T-helper 9 cell (primary cell): ENCODE results near the gene ZNRF3.
"Not testable (repeated sequence)": the region's sequence is repeated elsewhere in the genome, so short reads cannot be mapped to it uniquely, and the experiment has no call there.

Source experiments
- DNase-seq: peaks from one replicate; pipeline ENCODE4 v3.0.0-alpha.2; 2020

Gene ZNRF3

DNA sequence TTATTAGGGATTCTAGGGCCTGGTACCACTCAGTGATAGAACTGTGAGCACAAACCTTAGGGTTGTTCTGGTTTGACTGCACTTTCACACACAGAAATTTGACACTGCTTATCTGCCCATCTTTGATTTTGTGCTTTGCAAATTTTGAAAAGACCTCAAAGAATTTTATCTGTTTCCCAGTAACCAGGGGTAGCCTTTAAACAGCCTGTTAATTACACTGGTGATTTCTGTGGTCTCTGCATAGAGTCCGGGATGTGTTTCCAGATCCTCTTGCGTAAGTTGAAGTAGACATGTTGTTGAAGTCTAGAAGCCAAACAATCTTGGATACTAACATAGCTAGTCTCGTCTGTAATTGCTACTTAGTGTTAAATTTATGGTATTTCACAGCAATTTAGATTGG, 103.0 kb downstream of the ZNRF3 start:
- DNase-seq, result no peak

DNA sequence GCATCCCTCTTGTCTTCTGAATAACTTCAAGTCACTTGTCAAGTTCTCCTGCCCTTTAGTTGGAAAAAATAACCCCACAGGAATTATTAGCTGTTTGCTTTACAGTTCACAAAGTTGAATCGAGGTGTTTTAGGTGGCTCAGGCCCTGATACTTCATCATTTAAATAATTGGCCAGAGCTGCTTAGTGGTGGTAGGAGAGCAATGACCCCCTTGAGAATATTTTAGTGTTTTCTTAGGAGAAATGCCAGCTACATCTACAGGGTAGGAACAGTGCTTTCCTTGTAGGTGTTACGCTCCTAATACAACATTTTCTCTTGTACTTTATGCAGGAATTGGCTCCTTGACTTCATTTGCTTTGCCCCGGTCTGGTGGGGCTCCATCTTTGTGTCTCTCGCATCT, 105.1 kb downstream of the ZNRF3 start:
- no peak for DNase-seq

DNA sequence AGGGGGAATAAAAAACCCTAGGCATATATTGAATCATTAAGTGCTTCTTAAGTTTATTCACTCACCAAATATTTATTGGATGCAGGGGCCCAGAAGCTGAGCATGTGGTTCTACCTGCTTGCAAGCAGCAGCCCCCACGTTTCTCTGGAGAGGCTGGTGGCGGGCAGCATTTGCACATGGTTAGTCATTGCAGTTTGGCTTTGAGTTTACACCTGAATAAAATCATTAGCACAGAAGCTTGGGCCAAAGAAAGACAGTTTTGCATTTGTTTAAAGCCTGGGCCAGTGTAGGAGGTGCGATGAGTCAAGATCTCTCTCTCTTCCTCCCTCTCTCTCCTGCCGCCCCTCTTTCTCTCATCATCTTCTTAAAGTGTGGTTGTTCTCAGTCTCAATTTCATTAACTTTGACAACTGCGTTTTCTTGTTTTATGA, 105.7 kb downstream of the ZNRF3 start:
- no peak for DNase-seq

DNA sequence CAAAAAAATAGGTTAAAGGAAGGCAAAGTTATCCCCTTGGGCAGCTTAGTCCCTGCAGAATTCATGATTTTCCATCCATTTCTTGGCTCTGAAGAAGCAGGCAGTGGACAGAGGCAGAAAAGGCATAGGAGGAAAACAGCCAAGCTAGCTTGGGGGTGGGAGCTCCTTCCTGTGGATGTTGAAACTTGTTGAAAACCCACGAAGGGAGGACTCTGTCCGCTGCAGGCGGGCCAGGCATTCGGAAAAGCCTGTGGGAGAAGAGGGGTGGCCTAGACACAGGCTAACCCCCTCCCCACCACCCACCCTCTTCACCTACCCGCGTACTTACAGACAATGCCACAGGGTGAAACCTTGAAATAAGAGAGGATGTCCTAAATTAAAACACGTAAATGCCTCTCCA, 106.1 kb downstream of the ZNRF3 start:
- no peak for DNase-seq

DNA sequence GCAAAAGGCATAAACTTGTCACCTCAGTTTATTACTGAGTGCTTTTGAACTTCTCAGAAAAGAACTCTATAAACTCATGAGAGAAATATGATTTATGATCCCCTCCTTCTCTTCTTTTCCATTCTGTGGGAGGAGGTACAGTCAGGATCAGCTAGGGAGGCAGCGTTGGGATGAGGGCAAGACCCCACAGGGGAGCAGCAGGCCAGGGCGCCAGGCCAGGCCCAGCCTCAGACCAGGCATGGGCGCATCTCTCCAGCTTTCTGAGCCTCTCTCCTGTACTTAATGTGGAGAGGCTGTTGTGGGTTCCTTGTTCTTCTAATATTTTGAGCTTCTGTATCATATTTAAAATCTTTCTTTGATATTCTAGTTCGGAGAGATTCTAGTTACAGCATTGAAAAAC, 106.5 kb downstream of the ZNRF3 start:
- no peak for DNase-seq

DNA sequence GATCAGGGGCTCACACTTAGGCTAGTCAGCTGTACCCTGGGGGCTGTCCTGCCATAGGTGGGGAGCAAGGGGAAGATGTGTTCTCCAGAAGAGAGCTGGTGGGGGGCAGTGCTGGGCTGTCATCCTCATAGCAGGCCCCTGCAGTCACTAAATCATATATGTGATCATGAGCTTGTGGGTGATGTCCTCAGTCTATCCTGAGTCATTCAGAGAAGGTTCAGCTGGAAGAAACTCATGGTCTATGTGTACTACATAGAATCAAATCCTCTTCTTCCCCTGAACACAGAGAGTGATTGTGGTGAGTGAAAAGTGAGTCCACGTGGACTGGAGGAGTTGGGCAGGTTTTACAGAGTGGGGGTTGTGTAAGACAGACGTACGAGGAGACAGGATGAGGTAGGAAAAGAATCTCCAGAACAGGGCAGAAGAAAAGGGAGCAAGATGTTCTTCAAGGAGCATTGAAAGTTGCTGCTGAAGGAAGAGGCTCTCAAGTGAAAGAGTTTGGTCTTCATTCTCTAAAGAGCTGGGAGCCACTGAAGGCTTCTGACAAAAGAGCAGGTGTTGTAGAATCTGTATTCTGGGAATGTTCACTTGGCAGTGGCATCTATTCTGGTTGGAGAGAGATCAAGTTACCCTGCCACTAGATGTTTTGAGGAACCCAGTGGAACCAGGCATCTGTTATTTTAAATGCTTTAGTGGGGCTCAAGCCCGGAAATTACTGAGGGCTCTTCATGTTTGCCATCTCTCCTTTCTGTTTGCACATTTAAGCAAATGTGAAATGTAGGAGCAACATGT, 109.4 kb downstream of the ZNRF3 start:
- DNase-seq, result no peak

DNA sequence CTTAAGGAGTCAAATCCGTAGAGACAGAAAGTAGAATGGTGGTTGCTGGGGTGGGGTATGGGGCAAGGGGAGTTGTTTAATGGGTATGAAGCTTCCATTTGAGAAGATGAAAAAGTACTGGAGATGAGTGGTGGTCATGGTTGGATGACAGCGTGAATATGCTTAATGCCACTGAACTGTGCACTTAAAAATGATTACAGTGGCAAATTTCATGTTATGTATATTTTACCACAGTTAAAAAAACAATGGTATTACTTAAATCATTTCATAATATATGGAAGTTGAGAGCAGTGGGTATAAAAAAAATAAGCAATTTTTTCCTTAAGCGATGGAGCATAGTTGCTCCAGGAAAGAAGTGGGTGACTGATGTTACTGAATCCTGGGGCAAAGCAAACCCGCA, 111.2 kb downstream of the ZNRF3 start:
- DNase-seq, result no peak

DNA sequence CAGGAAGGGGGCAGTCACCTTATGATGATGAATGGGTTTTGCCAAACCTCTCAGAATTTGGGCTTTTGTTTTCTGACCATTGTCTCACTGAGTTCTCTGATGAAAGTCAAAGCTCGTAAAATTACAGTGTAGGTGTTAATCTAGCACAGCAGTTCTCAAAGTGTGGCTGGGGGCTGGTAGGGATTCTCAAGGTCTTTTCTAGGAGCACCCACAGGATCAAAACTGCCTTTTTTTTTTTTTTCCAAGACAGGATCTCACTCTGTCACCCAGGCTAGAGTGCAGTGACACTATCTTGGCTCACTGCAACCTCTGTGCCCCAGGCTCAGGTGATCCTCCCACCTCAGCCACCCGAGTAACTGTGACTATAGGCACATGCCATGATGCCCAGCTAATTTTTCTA, 112.2 kb downstream of the ZNRF3 start:
- DNase-seq, result no peak

DNA sequence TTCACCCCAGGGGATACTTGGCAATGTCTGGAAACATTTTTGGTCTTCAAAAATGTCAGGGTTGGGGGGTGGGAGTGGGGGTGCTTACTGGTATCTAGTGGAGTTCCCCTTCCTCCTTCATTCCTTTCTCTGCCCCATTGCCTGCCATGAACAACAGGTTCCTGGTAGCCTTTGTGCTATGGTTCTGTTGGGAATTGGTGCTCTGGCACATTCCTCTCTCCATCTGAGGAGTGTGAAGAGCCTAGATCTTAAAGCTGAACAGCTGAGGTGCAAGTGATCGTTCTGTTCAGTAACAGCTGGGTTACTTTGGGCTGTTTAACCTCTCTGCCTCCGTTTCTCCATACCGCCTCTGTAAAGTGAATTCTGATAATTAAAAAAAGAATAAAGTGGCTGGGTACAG, 114.0 kb downstream of the ZNRF3 start:
- DNase-seq, result no peak

DNA sequence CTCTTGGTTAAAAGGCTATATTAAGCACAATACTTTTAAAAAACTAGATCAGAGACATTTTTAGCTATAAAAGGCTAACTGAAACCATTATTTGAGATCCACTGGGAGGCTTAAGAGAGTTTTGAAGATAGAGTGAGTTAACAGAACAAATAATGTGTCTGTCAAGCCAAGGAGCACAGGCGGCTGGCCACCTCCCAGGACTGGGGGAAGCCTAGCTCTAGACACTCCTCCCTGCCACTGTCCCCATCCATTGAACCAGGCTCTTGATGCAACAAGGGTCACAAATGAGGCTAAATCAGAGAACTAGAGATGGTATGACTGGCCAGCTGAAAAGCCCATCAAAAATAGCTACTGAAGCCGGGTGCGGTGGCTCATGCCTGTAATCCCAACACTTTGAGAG, 115.3 kb downstream of the ZNRF3 start:
- no peak for DNase-seq

DNA sequence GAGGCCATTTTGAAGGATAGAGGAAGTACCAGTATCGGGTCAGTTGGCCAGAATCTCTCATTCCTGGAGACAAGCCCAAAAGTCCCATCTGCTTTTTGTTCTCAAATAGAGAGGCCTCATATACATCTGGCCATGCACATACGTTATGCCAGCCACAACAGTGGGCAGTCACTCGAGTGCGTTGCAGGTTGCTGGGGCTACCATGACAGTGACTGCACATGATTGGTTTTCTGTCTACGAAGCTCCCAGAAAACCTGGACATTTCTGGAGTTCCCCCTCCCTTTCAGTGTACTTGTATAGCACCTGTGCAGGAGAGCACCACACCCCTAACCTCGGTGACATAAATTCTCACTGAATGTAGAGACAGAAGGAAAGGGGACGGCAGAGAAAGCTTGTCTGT, 116.1 kb downstream of the ZNRF3 start:
- no peak for DNase-seq

DNA sequence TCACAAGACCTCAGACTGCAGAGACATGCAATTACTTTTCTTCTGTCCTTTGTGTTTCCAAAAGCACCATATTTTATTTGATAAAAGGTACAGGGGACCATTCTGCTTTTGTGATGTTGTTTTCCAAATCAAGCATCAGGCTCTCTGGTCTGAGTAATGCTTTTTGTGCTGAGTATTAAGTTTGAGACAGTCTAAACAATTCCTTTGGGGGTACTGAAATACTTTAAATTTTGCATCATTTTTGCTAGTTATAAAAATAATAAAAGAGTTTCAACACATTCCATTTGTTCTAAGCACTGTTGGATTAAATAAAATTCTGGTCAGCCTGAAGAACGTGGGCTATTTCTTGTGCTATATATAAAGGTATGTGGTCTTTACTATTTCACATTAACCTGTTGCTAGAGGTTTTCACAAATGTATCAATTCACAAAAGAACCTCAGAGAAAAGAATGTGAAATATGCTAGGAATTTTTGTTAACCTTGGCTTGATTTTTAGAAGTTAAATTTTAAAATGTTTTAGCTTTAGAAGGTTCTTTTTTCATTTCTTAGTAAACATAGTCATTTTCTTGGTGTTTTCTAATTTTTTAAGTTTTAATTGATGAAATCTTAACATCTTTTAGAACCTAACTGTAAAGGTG, 116.7 kb downstream of the ZNRF3 start:
- no peak for DNase-seq

DNA sequence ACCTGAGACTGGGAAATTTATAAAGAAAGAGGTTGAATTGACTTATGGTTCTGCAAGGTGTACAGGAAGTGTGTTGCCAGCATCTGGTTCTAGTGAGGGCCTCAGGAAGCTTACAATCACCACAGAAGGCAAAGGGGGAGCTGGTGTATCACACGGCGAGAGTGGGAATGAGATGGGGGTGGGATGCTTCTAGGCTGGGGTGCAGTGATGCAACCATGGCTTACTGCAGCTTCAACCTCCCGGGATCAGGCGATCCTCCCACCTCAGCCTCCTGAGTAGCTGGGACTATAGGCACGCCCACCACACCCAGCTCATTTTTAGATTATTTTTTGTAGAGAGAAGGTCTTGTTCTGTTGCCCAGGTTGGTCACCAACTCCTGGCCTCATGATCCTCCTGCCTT, 117.3 kb downstream of the ZNRF3 start:
- DNase-seq, result no peak

DNA sequence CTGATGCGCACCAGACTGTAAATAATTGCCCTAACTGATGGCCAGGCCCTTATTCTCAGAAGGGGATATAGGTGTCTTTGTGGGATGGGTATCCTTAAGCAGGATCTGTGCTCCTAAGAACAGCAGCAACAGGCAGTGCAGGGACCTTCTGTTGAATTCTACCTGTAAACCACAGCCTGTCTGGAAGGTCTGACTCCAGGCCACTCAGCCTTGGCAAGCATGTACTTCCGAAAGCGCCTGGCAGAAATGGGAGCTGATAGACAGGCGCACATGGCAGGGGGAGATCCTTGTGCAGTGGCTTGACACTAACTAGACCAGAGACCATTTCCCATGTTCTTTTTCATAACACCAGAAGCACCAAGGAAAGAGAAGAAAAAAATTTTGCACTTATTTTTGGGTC, 119.2 kb downstream of the ZNRF3 start:
- DNase-seq, result no peak

DNA sequence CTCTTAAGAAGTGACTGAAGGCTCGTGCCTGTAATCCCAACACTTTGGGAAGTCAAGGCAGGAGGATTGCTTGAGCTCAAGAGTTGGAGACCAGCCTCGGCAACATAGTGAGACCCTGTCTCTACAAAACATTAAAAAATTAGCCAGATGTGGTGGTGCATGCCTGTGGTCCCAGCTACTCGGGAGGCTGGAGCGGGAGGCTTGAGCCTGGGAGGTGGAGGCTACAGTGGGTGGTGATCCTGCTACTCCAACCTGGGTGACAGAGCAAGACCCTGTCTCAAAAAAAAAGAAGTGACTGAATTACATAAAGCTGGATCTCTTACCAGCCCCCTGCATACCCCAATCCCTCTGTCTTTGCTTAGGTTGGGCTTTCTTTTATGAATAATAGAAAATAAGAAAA, 120.2 kb downstream of the ZNRF3 start:
- DNase-seq, result no peak

DNA sequence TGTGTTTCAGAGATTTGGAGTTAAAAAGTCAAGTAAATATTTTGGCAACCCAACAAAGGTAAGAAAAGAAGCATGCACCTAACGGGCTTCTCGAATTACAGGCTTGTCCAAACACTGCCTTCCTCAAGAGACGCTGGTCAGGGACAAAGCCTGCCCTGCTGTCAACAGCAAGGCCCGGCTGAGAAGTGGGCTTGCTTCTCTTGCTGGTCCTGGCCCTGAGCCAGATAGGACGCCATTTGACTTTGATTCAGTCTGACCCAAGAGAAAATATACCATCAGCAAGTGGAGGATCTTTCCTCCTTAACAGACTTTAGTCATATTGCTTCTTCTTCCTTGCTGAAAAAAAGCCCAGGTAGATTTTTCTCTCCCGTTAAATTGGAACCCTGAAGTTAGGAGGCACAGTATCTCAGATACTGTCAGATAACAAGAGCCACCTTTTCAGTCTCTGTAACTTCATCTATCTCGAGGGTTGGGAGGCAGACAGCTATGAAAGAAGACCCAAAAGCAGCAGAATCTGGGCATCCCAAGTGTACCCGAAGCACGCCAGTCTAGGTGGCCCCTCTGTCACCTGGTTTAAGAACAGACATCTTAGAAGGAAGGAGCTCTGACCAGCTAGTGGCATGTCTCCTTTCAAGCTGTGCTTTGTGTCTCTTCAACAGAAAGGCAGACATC, 120.7 kb downstream of the ZNRF3 start:
- no peak for DNase-seq

DNA sequence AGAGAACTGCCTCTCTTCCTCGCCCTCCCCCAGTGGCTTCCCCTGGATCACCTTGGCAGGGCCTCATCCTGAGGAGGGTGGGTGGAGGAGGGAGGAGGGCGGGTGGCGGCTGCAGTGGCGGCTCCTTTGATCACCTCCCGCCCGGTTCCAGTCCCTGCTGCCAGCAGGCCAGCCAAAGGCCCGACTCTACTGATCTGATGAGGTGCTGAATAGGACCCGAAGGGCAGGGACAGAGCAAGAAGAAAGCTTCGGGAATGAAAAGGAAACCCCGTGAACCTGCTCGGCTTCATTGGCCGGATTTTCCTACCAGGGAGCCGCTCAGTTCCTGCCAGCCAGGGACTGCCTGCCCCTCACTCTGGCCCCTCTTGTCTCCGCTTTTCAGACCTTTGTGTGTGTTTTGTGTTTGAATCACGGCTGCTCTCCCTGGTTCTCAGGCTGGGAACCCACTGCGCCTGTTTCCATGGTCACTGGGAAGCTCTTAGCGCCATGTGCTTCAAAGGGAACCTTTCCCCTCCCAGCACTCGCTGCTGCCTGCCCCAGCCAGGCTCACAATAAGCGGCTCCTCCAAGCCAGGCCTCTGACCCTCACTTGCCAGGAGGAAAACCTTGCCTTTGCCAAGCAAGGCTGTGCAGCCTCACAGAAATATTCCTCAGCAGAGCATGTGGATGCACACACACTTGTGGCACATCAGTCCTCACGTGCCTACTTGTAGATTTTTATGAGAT, 121.4 kb downstream of the ZNRF3 start:
- DNase-seq, result no peak

DNA sequence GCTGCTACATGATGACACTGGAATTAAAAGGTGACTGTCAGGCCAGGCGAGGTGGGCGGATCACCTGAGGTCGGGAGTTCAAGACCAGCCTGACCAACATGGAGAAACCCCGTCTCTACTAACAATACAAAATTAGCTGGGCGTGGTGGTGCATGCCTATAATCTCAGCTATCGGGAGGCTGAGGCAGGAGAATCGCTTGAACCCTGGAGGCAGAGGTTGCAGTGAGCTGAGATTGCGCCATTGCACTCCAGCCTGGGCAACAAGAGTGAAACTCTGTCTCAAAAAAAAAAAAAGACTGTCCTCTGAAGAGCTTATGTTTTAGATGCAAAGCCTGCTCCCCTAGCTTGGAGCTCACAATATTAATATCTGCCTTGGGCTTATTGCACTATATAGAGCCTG, 122.4 kb downstream of the ZNRF3 start:
- not testable (repeated sequence) for DNase-seq

DNA sequence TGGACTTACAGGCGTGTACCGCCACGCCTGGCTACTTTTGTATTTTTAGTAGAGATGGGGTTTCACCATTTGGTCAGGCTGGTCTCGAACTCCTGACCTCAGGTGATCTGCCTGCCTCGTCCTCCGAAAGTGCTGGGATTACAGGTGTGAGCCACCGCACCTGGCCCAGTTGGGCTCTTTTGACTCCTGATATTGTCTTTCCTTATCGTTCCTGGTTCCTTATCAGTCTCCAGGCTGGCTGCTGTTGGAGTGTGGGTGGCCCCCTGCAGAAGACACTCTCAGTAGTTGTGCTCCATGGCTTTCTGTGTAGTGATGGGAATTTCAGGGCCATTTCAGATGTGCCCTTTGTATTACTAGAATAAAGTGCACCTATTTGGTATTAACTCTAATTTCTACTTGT, 123.0 kb downstream of the ZNRF3 start:
- no peak for DNase-seq

DNA sequence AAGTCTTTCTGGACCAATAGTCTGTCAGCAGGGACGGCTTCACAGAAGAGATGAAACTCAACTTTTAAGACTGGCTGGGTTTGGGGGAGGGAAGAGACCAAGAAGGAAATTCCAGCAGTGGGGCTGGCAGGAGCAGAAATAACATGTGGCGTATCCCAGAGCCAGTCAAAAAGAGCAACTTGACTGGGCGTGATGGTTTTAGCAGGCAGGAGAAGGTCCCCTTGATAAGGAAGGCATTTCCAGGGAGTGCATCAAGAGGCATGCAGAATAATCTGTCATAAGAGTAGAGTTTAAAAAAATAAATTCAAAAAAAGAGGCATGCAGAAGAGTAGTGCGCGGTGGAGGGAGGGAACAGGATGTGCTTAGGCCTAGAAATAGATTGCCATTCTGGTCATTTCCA, 125.8 kb downstream of the ZNRF3 start:
- no peak for DNase-seq

DNA sequence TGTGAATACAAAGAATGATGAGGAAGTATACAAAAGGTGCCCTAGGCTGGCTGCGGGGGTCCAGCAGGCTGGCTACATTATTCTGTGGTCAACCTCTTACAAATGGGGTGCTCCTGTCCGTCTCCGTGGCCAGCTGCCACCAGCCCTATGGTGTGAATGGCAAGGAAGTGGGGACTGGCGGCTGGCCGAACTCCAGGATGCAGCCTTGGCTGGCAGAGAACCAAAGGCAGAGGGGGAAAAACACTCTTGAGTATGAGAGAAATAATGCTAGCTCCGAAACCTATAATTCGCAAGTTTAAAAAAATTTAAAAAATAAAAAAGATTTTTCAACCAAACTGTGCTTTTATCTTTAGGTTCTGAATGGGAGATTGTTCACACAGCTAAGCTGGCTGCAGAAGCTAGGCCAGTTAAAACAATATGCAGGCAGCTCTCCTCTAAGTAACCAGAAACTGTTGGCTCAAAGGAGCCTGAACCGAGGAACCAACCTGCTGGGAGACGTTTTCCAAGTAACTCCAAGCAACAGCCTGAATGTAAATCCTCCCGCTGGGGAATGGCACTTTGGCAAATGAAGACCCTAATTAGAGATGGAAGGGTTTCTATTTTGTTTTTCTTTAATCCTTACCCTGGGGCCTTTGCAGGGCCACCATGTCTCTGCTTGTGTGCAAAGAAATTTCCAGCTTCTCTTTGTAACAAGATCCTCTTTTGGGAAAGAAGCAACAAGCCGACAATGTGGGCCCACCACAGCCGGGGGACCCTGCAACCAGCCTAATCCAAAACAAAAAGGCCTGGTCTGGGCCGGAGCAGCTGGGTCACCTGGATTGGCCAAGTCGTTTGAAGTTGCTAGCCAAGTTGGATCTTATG, 128.1 kb downstream of the ZNRF3 start:
- no peak for DNase-seq

DNA sequence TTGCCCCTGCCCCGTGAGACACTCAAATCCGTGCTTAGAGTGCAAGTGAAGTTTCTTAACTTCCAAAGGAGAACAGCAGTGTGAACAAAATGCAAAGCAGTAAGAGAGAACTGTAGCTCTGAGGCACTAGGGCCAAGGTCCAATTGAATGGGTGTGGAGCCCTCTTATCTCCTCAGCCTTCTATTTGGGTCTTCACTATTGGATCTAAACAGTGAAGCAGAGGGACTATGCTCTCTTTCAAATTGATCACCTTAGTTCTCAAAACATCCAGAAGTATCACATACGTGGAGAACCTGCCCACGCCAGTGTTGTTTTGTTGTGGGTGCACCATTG, 128.7 kb downstream of the ZNRF3 start:
- no peak for DNase-seq

DNA sequence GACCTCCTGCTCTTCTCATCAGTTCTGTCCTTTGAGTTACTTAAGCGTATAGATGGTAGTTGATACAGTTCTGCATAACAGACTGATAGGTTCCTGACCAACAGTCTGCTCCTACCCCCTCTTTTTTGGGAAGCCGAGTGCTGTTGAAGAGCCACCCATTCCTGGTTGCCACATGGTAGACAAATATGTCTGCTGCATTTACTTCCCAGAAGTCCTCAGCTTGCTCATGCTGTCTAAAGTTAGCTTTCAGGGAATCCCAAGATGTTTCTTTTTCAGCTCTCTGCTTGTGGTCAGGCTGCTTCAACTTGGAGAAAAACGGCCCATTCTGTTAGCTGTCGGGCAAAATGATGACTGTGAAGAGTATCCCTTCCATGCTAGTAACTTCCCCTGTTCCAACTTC, 129.6 kb downstream of the ZNRF3 start:
- DNase-seq, result no peak
